LNCaP clone FGC (cell line): ENCODE measurements around the gene KLHL1.

Experiments used
- DNase-seq: peaks from one replicate; pipeline ENCODE4 v3.0.0-alpha.2; 2011; ENCODE audit warnings: low read depth
- H3K4me3 ChIP-seq: 2 replicates; pipeline ENCODE4 v1.5.1; 2011; ENCODE audit warnings: mild to moderate bottlenecking, low read depth, low read length, control low read depth
- CTCF ChIP-seq: IDR thresholded peaks from 2 replicates; pipeline ENCODE4 v1.5.1; 2012; ENCODE audit warnings: mild to moderate bottlenecking; ENCODE audit not compliant: control insufficient read depth, insufficient read depth; ENCODE audit errors: extremely low read depth

KLHL1 gene

GRCh38 chr13:69948016-69948415, 160.2 kb downstream of the KLHL1 start:
- no peak for DNase-seq
- no peak overlapping the region for H3K4me3 ChIP-seq
- no peak for TF ChIP-seq CTCF

GRCh38 chr13:69947582-69947981, 160.7 kb downstream of the KLHL1 start:
- no peak for TF ChIP-seq CTCF
- no peak overlapping the region for H3K4me3 ChIP-seq
- no peak for DNase-seq

GRCh38 chr13:69946511-69946910, 161.7 kb downstream of the KLHL1 start:
- no peak for DNase-seq
- H3K4me3 ChIP-seq = no peak overlapping the region
- no peak for TF ChIP-seq CTCF

GRCh38 chr13:69935043-69935442, 173.2 kb downstream of the KLHL1 start:
- no peak for DNase-seq
- no peak for TF ChIP-seq CTCF
- H3K4me3 ChIP-seq = no peak overlapping the region

GRCh38 chr13:69928262-69928661, 180.0 kb downstream of the KLHL1 start:
- no peak for TF ChIP-seq CTCF
- H3K4me3 ChIP-seq = no peak overlapping the region
- DNase-seq = no peak

- H3K4me3 ChIP-seq = no peak overlapping the region
- DNase-seq = no peak
- TF ChIP-seq CTCF = no peak
Observed at GRCh38 chr13:69921156-69921555, 187.1 kb downstream of the KLHL1 start.

GRCh38 chr13:69912630-69913029, 195.6 kb downstream of the KLHL1 start:
- no peak overlapping the region for H3K4me3 ChIP-seq
- TF ChIP-seq CTCF = no peak
- DNase-seq = no peak
